GM23248 (cell line): ENCODE results near the gene OR2T29. TPM values are rescaled to one million over a fixed set of nuclear protein-coding genes. Genes with fewer than 3 reads are reported as not detected.
"Not testable (repeated sequence)": the region's sequence is repeated elsewhere in the genome, so short reads cannot be mapped to it uniquely, and the experiment has no call there.

Experiments used
- DNase-seq: peaks from one replicate; pipeline ENCODE4 v3.0.0-alpha.2; 2015
- H2AFZ ChIP-seq: fragments of 200-600 bp; sonication (generic); 2 replicates; pipeline ENCODE4 v1.6.1; 2016; ENCODE audit warnings: antibody characterized with exemption
- H3F3A ChIP-seq: fragments of 200-600 bp; sonication (generic); 2 replicates; pipeline ENCODE4 v1.6.1; 2016; ENCODE audit warnings: mild to moderate bottlenecking, antibody characterized with exemption, mixed run types; ENCODE audit not compliant: insufficient read depth
- H3K27ac ChIP-seq: fragments of 200-600 bp; sonication (generic); 2 replicates; pipeline ENCODE4 v1.5.1; 2016; ENCODE audit warnings: mild to moderate bottlenecking
- H3K27me3 ChIP-seq: fragments of 200-600 bp; sonication (generic); replicated peaks from 2 replicates; pipeline ENCODE4 v1.6.1; 2016; ENCODE audit warnings: mild to moderate bottlenecking; ENCODE audit not compliant: insufficient read depth
- H3K36me3 ChIP-seq: fragments of 200-600 bp; sonication (generic); 2 replicates; pipeline ENCODE4 v1.6.1; 2016; ENCODE audit warnings: low read depth, mild to moderate bottlenecking
- H3K4me1 ChIP-seq: fragments of 200-600 bp; sonication (generic); 2 replicates; pipeline ENCODE4 v1.6.1; 2016; ENCODE audit warnings: mild to moderate bottlenecking; ENCODE audit not compliant: insufficient read depth
- H3K4me2 ChIP-seq: fragments of 200-600 bp; sonication (generic); one replicate; pipeline ENCODE4 v1.6.1; 2016; ENCODE audit warnings: mild to moderate bottlenecking; ENCODE audit not compliant: unreplicated experiment
- H3K4me3 ChIP-seq: fragments of 200-600 bp; sonication (generic); 2 replicates; pipeline ENCODE4 v1.5.1; 2016; ENCODE audit warnings: mild to moderate bottlenecking
- H3K79me2 ChIP-seq: fragments of 200-600 bp; sonication (generic); 2 replicates; pipeline ENCODE4 v1.6.1; 2016; ENCODE audit warnings: mild to moderate bottlenecking; ENCODE audit not compliant: insufficient read depth
- H3K9ac ChIP-seq: fragments of 200-600 bp; sonication (generic); 2 replicates; pipeline ENCODE4 v1.6.1; 2016; ENCODE audit warnings: mild to moderate bottlenecking
- H3K9me2 ChIP-seq: fragments of 200-600 bp; sonication (generic); 2 replicates; pipeline ENCODE4 v1.6.1; 2016; ENCODE audit warnings: mixed run types, mild to moderate bottlenecking, moderate library complexity; ENCODE audit not compliant: insufficient read depth
- H3K9me3 ChIP-seq: fragments of 200-600 bp; sonication (generic); one replicate; pipeline ENCODE4 v1.6.1; 2017; ENCODE audit warnings: low read depth
- H4K20me1 ChIP-seq: fragments of 200-600 bp; sonication (generic); 2 replicates; pipeline ENCODE4 v1.6.0; 2016; ENCODE audit not compliant: insufficient read depth
- EZH2 ChIP-seq: fragments of 200-600 bp; sonication (generic); IDR thresholded peaks from 2 replicates; pipeline ENCODE4 v1.6.1; 2018; ENCODE audit warnings: antibody characterized with exemption, mild to moderate bottlenecking; ENCODE audit not compliant: insufficient read depth, poor library complexity, severe bottlenecking
- EZH2phosphoT487 ChIP-seq: fragments of 200-600 bp; sonication (generic); IDR thresholded peaks from 2 replicates; pipeline ENCODE4 v1.6.1; 2018; ENCODE audit warnings: antibody characterized with exemption, moderate library complexity, mild to moderate bottlenecking, low read depth; ENCODE audit not compliant: insufficient read depth
- WGBS, 2 experiments: methylation state at CpG; one replicate each; pipeline ENCODE4 v1.1.6; 2015 to 2017; ENCODE audit warnings: low lambda C conversion rate in 2 of 2, low coverage in 1 of 2; ENCODE audit errors: missing lambda C conversion rate in 2 of 2; 5-methylcytosine and 5-hydroxymethylcytosine counted together
- in situ Hi-C: fragments of 300-500 bp; cut with MboI; formaldehyde crosslinking; loops from 2 replicates; pipeline ENCODE4 v1.15.0; 2020
- polyA plus RNA-seq: library from polyadenylated mRNA; unstranded; fragments of >200 nt; fragmentation: Nextera tagmentation; extraction: Ambion mirVana; gene quantifications from 2 replicates; pipeline ENCODE4 v1.2.1, GENCODE V29; 2016
- small RNA-seq: library from RNA; depleted of rRNA; stranded (forward); fragments of <200 nt; gene quantifications from one replicate; pipeline ENCODE3, GENCODE V24; 2014; ENCODE audit warnings: low read depth, low replicate concordance
- total RNA-seq: library from RNA; depleted of rRNA; stranded (reverse); fragments of >200 nt; shearing (Covaris generic); gene quantifications from 2 replicates; pipeline ENCODE4 v1.2.3, GENCODE V29; 2014; rRNA removed

The OR2T29 gene
- total and polyA plus RNA-seq, 2 experiments from 2014 or later = not detected

DNA sequence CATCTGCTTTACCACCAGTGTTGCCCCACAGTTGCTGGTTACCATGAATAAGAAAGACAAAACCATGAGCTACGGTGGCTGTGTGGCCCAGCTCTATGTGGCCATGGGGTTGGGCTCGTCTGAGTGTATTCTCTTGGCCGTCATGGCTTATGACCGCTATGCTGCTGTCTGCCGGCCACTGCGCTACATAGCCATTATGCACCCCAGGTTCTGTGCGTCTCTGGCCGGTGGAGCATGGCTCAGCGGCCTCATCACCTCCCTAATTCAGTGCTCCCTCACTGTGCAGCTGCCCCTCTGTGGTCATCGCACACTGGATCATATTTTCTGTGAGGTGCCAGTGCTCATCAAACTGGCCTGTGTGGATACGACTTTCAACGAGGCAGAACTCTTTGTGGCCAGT lies 40.7 kb downstream of the OR2T29 start:
- Histone ChIP-seq H3K27me3 (no peaks in the 10 kb centered on the region), H3K4me3 (no peak overlapping the region), H3K9me2 (no peaks in the 10 kb centered on the region), H3K79me2 (no peaks in the 10 kb centered on the region), H3K4me1 (no peaks in the 10 kb centered on the region), H3K36me3 (no peaks in the 10 kb centered on the region), H3F3A (no peaks in the 10 kb centered on the region), H3K4me2 (no peak overlapping the region), H3K27ac (no peak overlapping the region), H2AFZ (no peak overlapping the region), H3K9me3 (no peaks in the 10 kb centered on the region), H3K9ac (no peak overlapping the region), H4K20me1 (no peaks in the 10 kb centered on the region)
- WGBS, 2 experiments = 30 to 32% methylated on average over 12 of the region's 12 CpGs
- in situ Hi-C loops = no loop called here
- TF ChIP-seq EZH2phosphoT487 (no peak), EZH2 (no peak)
- no peak for DNase-seq

GRCh38 chr1:248510217-248510616 lies 52.4 kb downstream of the OR2T29 start:
- H3K4me1 ChIP-seq, H3K4me3 ChIP-seq, DNase-seq, H4K20me1 ChIP-seq, H3K27me3 ChIP-seq, H3K36me3 ChIP-seq, in situ Hi-C loops, H3K9me2 ChIP-seq, H3K4me2 ChIP-seq, H3F3A ChIP-seq, H3K79me2 ChIP-seq, H3K9me3 ChIP-seq, H3K9ac ChIP-seq, H3K27ac ChIP-seq, H2AFZ ChIP-seq: not testable (repeated sequence)

DNA sequence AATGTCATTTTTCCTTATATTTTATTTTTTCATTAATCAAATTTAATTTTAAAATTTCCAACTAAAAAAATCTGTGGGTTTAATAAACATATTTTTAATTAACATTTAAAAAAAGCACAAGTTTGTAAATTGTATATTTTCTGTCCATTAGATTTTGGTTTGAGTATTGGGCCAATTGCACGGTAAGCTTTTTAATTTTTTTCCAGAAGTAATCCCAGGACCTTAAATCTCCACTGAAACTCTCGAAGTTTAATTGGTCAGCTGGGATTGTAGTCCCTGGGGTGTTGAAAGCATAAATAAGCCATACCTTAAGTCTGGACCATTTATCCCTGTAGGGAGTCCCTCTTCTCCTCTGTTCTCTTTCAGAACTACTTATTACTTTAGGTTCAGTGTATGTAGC lies 54.8 kb downstream of the OR2T29 start, which contains the start of gene OR2G6:
Gene OR2G6 (plus strand): TSS at position 301 of the 400 bp plus-strand sequence. CDS start 13,574 bp downstream, outside the sequence.
- H3K9me3 ChIP-seq, DNase-seq, H2AFZ ChIP-seq, H3K27me3 ChIP-seq, H3K36me3 ChIP-seq, H3K4me2 ChIP-seq, H3K9ac ChIP-seq, in situ Hi-C loops, H3F3A ChIP-seq, H4K20me1 ChIP-seq, H3K4me1 ChIP-seq, H3K9me2 ChIP-seq, H3K79me2 ChIP-seq, H3K4me3 ChIP-seq, H3K27ac ChIP-seq: not testable (repeated sequence)
- WGBS, 2 experiments = no CpG with 5 or more reads among the region's 2 CpGs

Small RNA genes lying within 50 kb of the gene (small RNA-seq; reads per million reads assigned to genes)
- gene RF00019 = not detected

Other genes with a start within 250 kb of the OR2T29 start
- gene OR2M7, start 238.2 kb downstream of the OR2T29 start, total RNA-seq = not detected in 2 replicates
- gene OR2M7, start 238.2 kb downstream of the OR2T29 start, polyA plus RNA-seq = not detected in 2 replicates
- not detected in 2 replicates for gene OR14C36, start 214.0 kb downstream of the OR2T29 start, total RNA-seq
- gene OR14C36, start 214.0 kb downstream of the OR2T29 start, polyA plus RNA-seq = not detected in 2 replicates
- not detected in 2 replicates for gene OR2T4, start 201.1 kb downstream of the OR2T29 start, total RNA-seq
- not detected in 2 replicates for gene OR2T4, start 201.1 kb downstream of the OR2T29 start, polyA plus RNA-seq
- not detected in 2 replicates for gene OR2T6, start 187.0 kb downstream of the OR2T29 start, total RNA-seq
- not detected in 2 replicates for gene OR2T6, start 187.0 kb downstream of the OR2T29 start, polyA plus RNA-seq
- gene OR2T1, start 159.7 kb downstream of the OR2T29 start, total RNA-seq = not detected in 2 replicates
- gene OR2T1, start 159.7 kb downstream of the OR2T29 start, polyA plus RNA-seq = not detected in 2 replicates
- not detected in 2 replicates for gene OR2T2, start 117.1 kb downstream of the OR2T29 start, total RNA-seq
- gene OR2T2, start 117.1 kb downstream of the OR2T29 start, polyA plus RNA-seq = not detected in 2 replicates
- gene OR2T3, start 89.4 kb downstream of the OR2T29 start, total RNA-seq = not detected in 2 replicates
- not detected in 2 replicates for gene OR2T3, start 89.4 kb downstream of the OR2T29 start, polyA plus RNA-seq
- not detected in 2 replicates for gene OR2T5, start 74.2 kb downstream of the OR2T29 start, total RNA-seq
- gene OR2T5, start 74.2 kb downstream of the OR2T29 start, polyA plus RNA-seq = not detected in 2 replicates
- not detected in 2 replicates for gene OR2G6, start 54.7 kb downstream of the OR2T29 start, total RNA-seq
- gene OR2G6, start 54.7 kb downstream of the OR2T29 start, polyA plus RNA-seq = not detected in 2 replicates
- gene OR2T34, start 12.0 kb upstream of the OR2T29 start, total RNA-seq = not detected in 2 replicates
- gene OR2T34, start 12.0 kb upstream of the OR2T29 start, polyA plus RNA-seq = not detected in 2 replicates
- not detected in 2 replicates for gene OR2T10, start 34.9 kb upstream of the OR2T29 start, total RNA-seq
- gene OR2T10, start 34.9 kb upstream of the OR2T29 start, polyA plus RNA-seq = not detected in 2 replicates
- gene OR2T11, start 72.3 kb upstream of the OR2T29 start, total RNA-seq = not detected in 2 replicates
- not detected in 2 replicates for gene OR2T11, start 72.3 kb upstream of the OR2T29 start, polyA plus RNA-seq
- not detected in 2 replicates for gene OR2T35, start 82.5 kb upstream of the OR2T29 start, total RNA-seq
- not detected in 2 replicates for gene OR2T35, start 82.5 kb upstream of the OR2T29 start, polyA plus RNA-seq
- gene OR2T27, start 92.8 kb upstream of the OR2T29 start, total RNA-seq = not detected in 2 replicates
- not detected in 2 replicates for gene OR2T27, start 92.8 kb upstream of the OR2T29 start, polyA plus RNA-seq
- gene OR14I1, start 140.0 kb upstream of the OR2T29 start, total RNA-seq = not detected in 2 replicates
- gene OR14I1, start 140.0 kb upstream of the OR2T29 start, polyA plus RNA-seq = not detected in 2 replicates
- not detected in 2 replicates for gene LYPD8, start 193.0 kb upstream of the OR2T29 start, total RNA-seq
- gene LYPD8, start 193.0 kb upstream of the OR2T29 start, polyA plus RNA-seq = not detected in 2 replicates